Measurements from ENCODE around the gene ADAD2.
"Not testable (repeated sequence)": the region's sequence is repeated elsewhere in the genome, so short reads cannot be mapped to it uniquely, and the experiment has no call there.

DNA sequence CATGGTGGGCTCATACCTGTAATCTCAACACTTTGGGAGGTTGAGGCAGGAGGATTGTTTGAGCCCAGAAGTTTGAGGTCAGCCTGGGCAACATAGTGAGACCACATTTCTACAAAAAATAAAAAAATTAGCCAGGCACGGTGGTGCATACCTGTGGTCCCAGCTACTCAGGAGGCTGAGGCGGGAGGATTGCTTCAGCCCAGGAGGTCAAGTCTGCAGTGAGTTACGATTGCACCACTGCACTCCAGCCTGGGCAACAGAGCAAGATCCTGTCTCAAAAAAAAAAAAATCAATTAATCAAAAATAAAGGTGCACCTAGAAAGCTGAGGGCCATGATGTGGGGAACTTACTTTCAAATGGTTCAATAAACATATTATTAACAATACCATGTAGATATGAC is 25.2 kb downstream of the ADAD2 start:
- not testable (repeated sequence) for TF ChIP-seq POLR2A (IDR thresholded peaks at IDR 0.05)
- TF ChIP-seq, protein P1, sequence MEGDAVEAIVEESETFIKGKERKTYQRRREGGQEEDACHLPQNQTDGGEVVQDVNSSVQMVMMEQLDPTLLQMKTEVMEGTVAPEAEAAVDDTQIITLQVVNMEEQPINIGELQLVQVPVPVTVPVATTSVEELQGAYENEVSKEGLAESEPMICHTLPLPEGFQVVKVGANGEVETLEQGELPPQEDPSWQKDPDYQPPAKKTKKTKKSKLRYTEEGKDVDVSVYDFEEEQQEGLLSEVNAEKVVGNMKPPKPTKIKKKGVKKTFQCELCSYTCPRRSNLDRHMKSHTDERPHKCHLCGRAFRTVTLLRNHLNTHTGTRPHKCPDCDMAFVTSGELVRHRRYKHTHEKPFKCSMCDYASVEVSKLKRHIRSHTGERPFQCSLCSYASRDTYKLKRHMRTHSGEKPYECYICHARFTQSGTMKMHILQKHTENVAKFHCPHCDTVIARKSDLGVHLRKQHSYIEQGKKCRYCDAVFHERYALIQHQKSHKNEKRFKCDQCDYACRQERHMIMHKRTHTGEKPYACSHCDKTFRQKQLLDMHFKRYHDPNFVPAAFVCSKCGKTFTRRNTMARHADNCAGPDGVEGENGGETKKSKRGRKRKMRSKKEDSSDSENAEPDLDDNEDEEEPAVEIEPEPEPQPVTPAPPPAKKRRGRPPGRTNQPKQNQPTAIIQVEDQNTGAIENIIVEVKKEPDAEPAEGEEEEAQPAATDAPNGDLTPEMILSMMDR (IDR thresholded peaks at IDR 0.05), result not testable (repeated sequence)

Measured in esophagus squamous epithelium (tissue), 4 donors.